T-helper 17 cell (primary cell): ENCODE results near the gene STRA6. TPM values are rescaled to one million over a fixed set of nuclear protein-coding genes. Genes with fewer than 3 reads are reported as not detected.

Source experiments
- ATAC-seq: fragments of 150-1000 bp; cut with Tn5 transposase; 2 replicates; pipeline ENCODE4 v1.10.0; 2021; ENCODE audit warnings: mild to moderate bottlenecking, moderate library complexity
- DNase-seq, 3 donors: peaks; one replicate each; pipeline versions ENCODE4 v3.0.0 to v3.0.0-alpha.2; 2020 to 2021
- H3K9me3 ChIP-seq: one replicate; pipeline ENCODE4 v1.7.0; 2013; ENCODE audit warnings: low read length, mild to moderate bottlenecking; ENCODE audit not compliant: control insufficient read depth, poor library complexity, severe bottlenecking
- H3K27ac Mint-ChIP-seq: one replicate; pipeline ENCODE4 v1.8.0; 2022; ENCODE audit warnings: mild to moderate bottlenecking, moderate library complexity, mixed read lengths
- H3K27me3 Mint-ChIP-seq: one replicate; pipeline ENCODE4 v1.8.0; 2022; ENCODE audit warnings: mixed read lengths
- H3K36me3 Mint-ChIP-seq: one replicate; pipeline ENCODE4 v1.8.0; 2022; ENCODE audit warnings: low read depth, mixed read lengths
- H3K4me1 Mint-ChIP-seq: one replicate; pipeline ENCODE4 v1.8.0; 2022; ENCODE audit warnings: mild to moderate bottlenecking, mixed read lengths
- H3K4me3 Mint-ChIP-seq: one replicate; pipeline ENCODE4 v1.8.0; 2022; ENCODE audit warnings: mild to moderate bottlenecking, moderate library complexity, mixed read lengths
- total RNA-seq, 4 donors: library from RNA in 2 of 4; stranded (reverse) in 2 of 4; gene quantifications; one replicate each; pipeline ENCODE4 v1.2.3 and lab custom pipeline; 2022 to 2026

STRA6 gene
- total RNA-seq, 2 donors from 2014 or later, result not detected

- H3K27me3 Mint-ChIP-seq, result peaks cover 62% of the 10 kb centered on the region
- no peaks in the 10 kb centered on the region for H3K36me3 Mint-ChIP-seq
- H3K9me3 ChIP-seq, result no peaks in the 10 kb centered on the region
- no peak overlapping the region for H3K4me3 Mint-ChIP-seq
- H3K4me1 Mint-ChIP-seq, result peaks cover 3% of the 10 kb centered on the region
- DNase-seq (no peak), ATAC-seq (no peak)
- no peak overlapping the region for H3K27ac Mint-ChIP-seq
Observed at GRCh38 chr15:74221399-74222239, 19.0 kb upstream of the STRA6 start.

- Mint-ChIP-seq H3K36me3 (no peaks in the 10 kb centered on the region), H3K4me1 (peaks cover 3% of the 10 kb centered on the region), H3K27me3 (peaks cover 53% of the 10 kb centered on the region), H3K4me3 (no peak overlapping the region), H3K27ac (no peak overlapping the region)
- H3K9me3 ChIP-seq, result no peaks in the 10 kb centered on the region
- ATAC-seq (no peak), DNase-seq (no peak)
Observed at GRCh38 chr15:74220475-74221248, 18.1 kb upstream of the STRA6 start.

GRCh38 chr15:74217907-74218885 is 15.6 kb upstream of the STRA6 start:
- H3K27ac Mint-ChIP-seq, result no peak overlapping the region

GRCh38 chr15:74216949-74217348 is 14.4 kb upstream of the STRA6 start:
- no peak for ATAC-seq
- no peak for DNase-seq

More at GRCh38 chr15:74217907-74218885, 15.6 kb upstream of the STRA6 start:
- DNase-seq (no peak), ATAC-seq (no peak)
- H3K27me3 Mint-ChIP-seq, result peaks cover 45% of the 10 kb centered on the region
- no peaks in the 10 kb centered on the region for H3K9me3 ChIP-seq
- no peaks in the 10 kb centered on the region for H3K4me1 Mint-ChIP-seq
- peaks cover 3% of the 10 kb centered on the region for H3K36me3 Mint-ChIP-seq
- no peak overlapping the region for H3K4me3 Mint-ChIP-seq

GRCh38 chr15:74215958-74216357 is 13.4 kb upstream of the STRA6 start:
- Mint-ChIP-seq H3K4me3 (no peak overlapping the region), H3K36me3 (peaks cover 3% of the 10 kb centered on the region), H3K4me1 (no peaks in the 10 kb centered on the region), H3K27ac (no peak overlapping the region), H3K27me3 (peaks cover 40% of the 10 kb centered on the region)
- no peaks in the 10 kb centered on the region for H3K9me3 ChIP-seq
- no peak for ATAC-seq
- no peak for DNase-seq

More at GRCh38 chr15:74216949-74217348, 14.4 kb upstream of the STRA6 start:
- H3K4me1 Mint-ChIP-seq, result no peaks in the 10 kb centered on the region
- H3K9me3 ChIP-seq, result no peaks in the 10 kb centered on the region
- H3K36me3 Mint-ChIP-seq, result peaks cover 3% of the 10 kb centered on the region
- H3K4me3 Mint-ChIP-seq, result no peak overlapping the region
- H3K27me3 Mint-ChIP-seq, result peaks cover 40% of the 10 kb centered on the region
- H3K27ac Mint-ChIP-seq, result no peak overlapping the region

- H3K4me3 Mint-ChIP-seq, result no peak overlapping the region
- DNase-seq (no peak), ATAC-seq (no peak)
- H3K4me1 Mint-ChIP-seq, result no peaks in the 10 kb centered on the region
- peaks cover 3% of the 10 kb centered on the region for H3K36me3 Mint-ChIP-seq
- H3K27ac Mint-ChIP-seq, result no peak overlapping the region
- H3K27me3 Mint-ChIP-seq, result peaks cover 32% of the 10 kb centered on the region
- H3K9me3 ChIP-seq, result no peaks in the 10 kb centered on the region
Observed at GRCh38 chr15:74214324-74215021, 11.9 kb upstream of the STRA6 start.

- H3K4me3 Mint-ChIP-seq, result no peak overlapping the region
- peaks cover 35% of the 10 kb centered on the region for H3K27me3 Mint-ChIP-seq
- H3K27ac Mint-ChIP-seq, result no peak overlapping the region
- no peak for ATAC-seq
- no peaks in the 10 kb centered on the region for H3K4me1 Mint-ChIP-seq
- no peak for DNase-seq
- H3K36me3 Mint-ChIP-seq, result peaks cover 3% of the 10 kb centered on the region
- H3K9me3 ChIP-seq, result no peaks in the 10 kb centered on the region
Observed at GRCh38 chr15:74213858-74214284, 11.3 kb upstream of the STRA6 start.

GRCh38 chr15:74212494-74212893 is 9.9 kb upstream of the STRA6 start:
- H3K4me3 Mint-ChIP-seq, result no peak overlapping the region
- H3K27ac Mint-ChIP-seq, result no peak overlapping the region
- ATAC-seq (no peak), DNase-seq (no peak)
- H3K36me3 Mint-ChIP-seq, result peaks cover 3% of the 10 kb centered on the region
- peaks cover 46% of the 10 kb centered on the region for H3K27me3 Mint-ChIP-seq
- no peaks in the 10 kb centered on the region for H3K9me3 ChIP-seq
- peaks cover 2% of the 10 kb centered on the region for H3K4me1 Mint-ChIP-seq

- H3K27ac Mint-ChIP-seq, result no peak overlapping the region
- ATAC-seq (no peak), DNase-seq (no peak)
- peaks cover 47% of the 10 kb centered on the region for H3K27me3 Mint-ChIP-seq
- no peaks in the 10 kb centered on the region for H3K9me3 ChIP-seq
- H3K4me1 Mint-ChIP-seq, result peaks cover 2% of the 10 kb centered on the region
- peaks cover 3% of the 10 kb centered on the region for H3K36me3 Mint-ChIP-seq
- no peak overlapping the region for H3K4me3 Mint-ChIP-seq
Observed at GRCh38 chr15:74211656-74212055, 9.1 kb upstream of the STRA6 start.

- peaks cover 54% of the 10 kb centered on the region for H3K27me3 Mint-ChIP-seq
- peaks cover 3% of the 10 kb centered on the region for H3K36me3 Mint-ChIP-seq
- ATAC-seq (no peak), DNase-seq (no peak)
- H3K9me3 ChIP-seq, result no peaks in the 10 kb centered on the region
- H3K4me3 Mint-ChIP-seq, result no peak overlapping the region
- peaks cover 2% of the 10 kb centered on the region for H3K4me1 Mint-ChIP-seq
- H3K27ac Mint-ChIP-seq, result no peak overlapping the region
Observed at GRCh38 chr15:74210729-74211128, 8.1 kb upstream of the STRA6 start.

- DNase-seq (no peak), ATAC-seq (no peak)
- H3K9me3 ChIP-seq, result no peaks in the 10 kb centered on the region
- Mint-ChIP-seq H3K4me3 (no peak overlapping the region), H3K27me3 (peaks cover 52% of the 10 kb centered on the region), H3K4me1 (peaks cover 2% of the 10 kb centered on the region), H3K27ac (no peak overlapping the region), H3K36me3 (peaks cover 2% of the 10 kb centered on the region)
Observed at GRCh38 chr15:74209997-74210671, 7.5 kb upstream of the STRA6 start.

GRCh38 chr15:74209560-74209958 is 7.0 kb upstream of the STRA6 start:
- Mint-ChIP-seq H3K27me3 (peaks cover 52% of the 10 kb centered on the region), H3K4me1 (peaks cover 5% of the 10 kb centered on the region), H3K4me3 (no peak overlapping the region), H3K36me3 (peaks cover 6% of the 10 kb centered on the region), H3K27ac (no peak overlapping the region)
- no peak for ATAC-seq
- H3K9me3 ChIP-seq, result no peaks in the 10 kb centered on the region
- no peak for DNase-seq
